Measurements from ENCODE around the gene RTN4IP1.

DNA sequence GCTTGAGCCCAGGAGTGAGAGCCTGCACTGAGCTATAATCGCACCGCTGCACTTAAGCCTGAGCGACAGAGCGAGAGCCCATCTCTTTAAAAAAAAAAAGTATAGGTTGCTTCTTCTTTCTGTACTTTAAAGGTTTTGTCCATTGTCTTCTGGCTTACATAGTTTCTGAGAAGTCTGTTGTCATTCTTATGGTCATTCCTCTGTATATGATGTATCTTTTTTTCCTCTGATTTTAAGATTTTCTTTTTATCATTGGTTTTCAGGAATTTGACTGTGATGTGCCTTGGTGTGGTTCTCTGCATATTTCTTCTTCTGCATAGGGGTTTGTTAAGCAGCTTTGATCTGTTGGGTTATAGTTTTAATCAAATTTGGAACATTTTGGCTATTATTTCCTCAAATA is 29.2 kb upstream of the RTN4IP1 start:
- TF ChIP-seq CTCF (IDR thresholded peaks at IDR 0.05; ENCODE audit: insufficient read depth, low read length, poor library complexity, severe bottlenecking) (no peak), EZH2phosphoT487 (conservative IDR thresholded peaks at IDR 0.05; ENCODE audit: low read length) (no peak)

Data from SU-DHL-6 (cell line).